SK-N-SH (cell line): Measurements from ENCODE around the gene NUP205. TPM values are rescaled to one million over a fixed set of nuclear protein-coding genes. Genes with fewer than 3 reads are reported as not detected.

ENCODE experiments used
- CTCF ChIA-PET: fragments of 300-600, 350-600 bp; formaldehyde crosslinking; extraction: SDS; loops from one replicate; lab custom pipeline; 2021; lab: Yijun Ruan, JAX
- POLR2A ChIA-PET: fragments of 350-600 bp; sonication (Branson Sonifier 250); formaldehyde crosslinking; extraction: SDS; loops from one replicate; lab custom pipeline; 2020; ENCODE audit warnings: antibody characterized with exemption, inconsistent platforms; lab: Yijun Ruan, JAX
- DNase-seq: peaks from one replicate; pipeline ENCODE4 v3.0.0; 2012
- H2AFZ ChIP-seq: fragments of 200-600 bp; sonication (generic); 2 replicates; pipeline ENCODE4 v1.8.1; 2016; ENCODE audit warnings: antibody characterized with exemption, mild to moderate bottlenecking, low read depth
- H3F3A ChIP-seq: fragments of 200-600 bp; sonication (generic); replicated peaks from 2 replicates; pipeline ENCODE3; 2016; ENCODE audit warnings: antibody characterized with exemption, mild to moderate bottlenecking; ENCODE audit not compliant: insufficient read depth
- H3K27ac ChIP-seq, 2 experiments: fragments of 200-500 bp in 1 of 2; fragments of 200-600 bp in 1 of 2; sonication (Bioruptor generic) in 1 of 2; sonication (generic), shearing (Covaris generic) in 1 of 2; 2 replicates each; pipeline versions ENCODE4 v1.5.1 to v1.6.1; 2014 to 2016; ENCODE audit warnings: low read depth in 2 of 2, inconsistent platforms in 1 of 2, low read length in 1 of 2, mild to moderate bottlenecking in 1 of 2, mixed read lengths in 1 of 2
- H3K27me3 ChIP-seq: fragments of 200-600 bp; sonication (generic), shearing (Covaris generic); 2 replicates; pipeline ENCODE4 v1.6.1; 2016; ENCODE audit warnings: mixed run types; ENCODE audit not compliant: insufficient read depth
- H3K36me3 ChIP-seq, 2 experiments: fragments of 200-500 bp in 1 of 2; fragments of 200-600 bp in 1 of 2; sonication (Bioruptor generic) in 1 of 2; sonication (generic) in 1 of 2; replicated peaks in 1 of 2; 2 replicates each; pipeline versions ENCODE3 to v1.5.1; 2014 to 2016; ENCODE audit warnings: low read length in 1 of 2, mild to moderate bottlenecking in 1 of 2; ENCODE audit not compliant: insufficient read depth in 2 of 2, control insufficient read depth in 1 of 2
- H3K4me1 ChIP-seq, 2 experiments: fragments of 200-500 bp in 1 of 2; fragments of 200-600 bp in 1 of 2; sonication (Bioruptor generic) in 1 of 2; sonication (generic), shearing (Covaris generic) in 1 of 2; 2 replicates each; pipeline versions ENCODE4 v1.5.1 to v1.6.1; 2014 to 2016; ENCODE audit warnings: low read depth in 1 of 2, low read length in 1 of 2, mixed run types in 1 of 2; ENCODE audit not compliant: insufficient read depth in 2 of 2, control insufficient read depth in 1 of 2
- H3K4me2 ChIP-seq: fragments of 200-600 bp; sonication (generic), shearing (Covaris generic); 2 replicates; pipeline ENCODE4 v1.6.1; 2017; ENCODE audit warnings: mixed run types
- H3K4me3 ChIP-seq, 2 experiments: fragments of 200-500 bp in 1 of 2; fragments of 200-600 bp in 1 of 2; sonication (Bioruptor generic) in 1 of 2; sonication (generic), shearing (Covaris generic) in 1 of 2; 2 replicates each; pipeline versions ENCODE4 v1.5.1 to v1.8.1; 2014 to 2016; ENCODE audit warnings: low read depth in 2 of 2, inconsistent platforms in 1 of 2, low read length in 1 of 2, mild to moderate bottlenecking in 1 of 2, mixed read lengths in 1 of 2, moderate library complexity in 1 of 2
- H3K79me2 ChIP-seq: fragments of 200-600 bp; sonication (generic); 2 replicates; pipeline ENCODE4 v1.8.1; 2017; ENCODE audit warnings: mild to moderate bottlenecking; ENCODE audit not compliant: insufficient read depth
- H3K9ac ChIP-seq: fragments of 200-600 bp; sonication (generic); 2 replicates; pipeline ENCODE4 v1.6.1; 2017; ENCODE audit warnings: mixed run types
- H3K9me2 ChIP-seq: fragments of 200-600 bp; sonication (generic); 2 replicates; pipeline ENCODE4 v1.6.1; 2017; ENCODE audit warnings: mixed run types
- H3K9me3 ChIP-seq: fragments of 200-600 bp; sonication (generic); 2 replicates; pipeline ENCODE4 v1.6.1; 2017; ENCODE audit warnings: mixed run types, mild to moderate bottlenecking, moderate library complexity
- H4K20me1 ChIP-seq: fragments of 200-600 bp; sonication (generic); 2 replicates; pipeline ENCODE4 v1.6.1; 2017; ENCODE audit warnings: mild to moderate bottlenecking, mixed run types; ENCODE audit not compliant: insufficient read depth
- CHD2 ChIP-seq: fragments of 150-350 bp; IDR thresholded peaks from 2 replicates; pipeline ENCODE4 v1.6.1; 2018; ENCODE audit warnings: low read length; ENCODE audit not compliant: partially characterized antibody
- ELF1 ChIP-seq: IDR thresholded peaks from 2 replicates; pipeline ENCODE4 v1.4.0; 2012
- EP300 ChIP-seq, 2 experiments: IDR thresholded peaks; 2 replicates each; pipeline versions ENCODE4 v1.4.0 to v1.6.1; 2012; ENCODE audit warnings: borderline replicate concordance in 1 of 2, low read depth in 1 of 2, low read length in 1 of 2
- EZH2phosphoT487 ChIP-seq: fragments of 200-600 bp; sonication (generic); IDR thresholded peaks from 2 replicates; pipeline ENCODE4 v1.6.1; 2017; ENCODE audit warnings: low read depth, mixed run types, mild to moderate bottlenecking, antibody characterized with exemption, moderate library complexity, borderline replicate concordance
- FOXM1 ChIP-seq: IDR thresholded peaks from 2 replicates; pipeline ENCODE4 v1.4.0; 2012; ENCODE audit warnings: low read depth, mild to moderate bottlenecking
- GABPA ChIP-seq: IDR thresholded peaks from 2 replicates; pipeline ENCODE4 v1.4.0; 2012; ENCODE audit warnings: low read depth, mild to moderate bottlenecking
- GATA2 ChIP-seq: sonication (generic); formaldehyde crosslinking; IDR thresholded peaks from 2 replicates; pipeline ENCODE4 v1.5.0; 2020; ENCODE audit warnings: mild to moderate bottlenecking, missing genetic modification reagents
- JUND ChIP-seq: IDR thresholded peaks from 2 replicates; pipeline ENCODE4 v1.4.0; 2012
- MEF2A ChIP-seq: IDR thresholded peaks from 2 replicates; pipeline ENCODE4 v1.4.0; 2012; ENCODE audit warnings: low read depth, borderline replicate concordance
- MXI1 ChIP-seq: IDR thresholded peaks from 2 replicates; pipeline ENCODE4 v1.6.1; 2012; ENCODE audit warnings: mild to moderate bottlenecking, low read depth, low read length, improper control_type of control experiment
- NFIC ChIP-seq: IDR thresholded peaks from 2 replicates; pipeline ENCODE4 v1.4.0; 2012; ENCODE audit warnings: borderline replicate concordance
- NRF1 ChIP-seq: IDR thresholded peaks from 2 replicates; pipeline ENCODE4 v1.6.1; 2012; ENCODE audit warnings: low read depth, mild to moderate bottlenecking, low read length
- POLR2AphosphoS5 ChIP-seq: IDR thresholded peaks from 2 replicates; pipeline ENCODE4 v1.6.1; 2012; ENCODE audit warnings: low read depth, low read length
- RAD21 ChIP-seq: IDR thresholded peaks from 2 replicates; pipeline ENCODE4 v1.6.1; 2012; ENCODE audit warnings: mild to moderate bottlenecking, low read length
- RCOR1 ChIP-seq: fragments of 150-350 bp; IDR thresholded peaks from 2 replicates; pipeline ENCODE4 v1.6.1; 2017; ENCODE audit warnings: antibody characterized with exemption, low read length
- RFX5 ChIP-seq: IDR thresholded peaks from 2 replicates; pipeline ENCODE4 v1.6.1; 2012; ENCODE audit warnings: mild to moderate bottlenecking, improper control_type of control experiment, low read length
- RXRA ChIP-seq: IDR thresholded peaks from 2 replicates; pipeline ENCODE4 v1.4.0; 2012; ENCODE audit warnings: low read depth, mild to moderate bottlenecking, borderline replicate concordance
- SIN3A ChIP-seq: IDR thresholded peaks from 2 replicates; pipeline ENCODE4 v1.6.1; 2012; ENCODE audit warnings: low read depth, mild to moderate bottlenecking, low read length, moderate library complexity, borderline replicate concordance
- SMC3 ChIP-seq: IDR thresholded peaks from 2 replicates; pipeline ENCODE4 v1.6.1; 2012; ENCODE audit warnings: low read depth, low read length, improper control_type of control experiment
- TCF12 ChIP-seq: IDR thresholded peaks from 2 replicates; pipeline ENCODE4 v1.4.0; 2012
- TEAD4 ChIP-seq: IDR thresholded peaks from 2 replicates; pipeline ENCODE4 v1.4.0; 2012; ENCODE audit warnings: mild to moderate bottlenecking, borderline replicate concordance; ENCODE audit not compliant: insufficient read depth
- WGBS: methylation state at CpG from one replicate; pipeline ENCODE4 v1.1.6; 2017; ENCODE audit warnings: low lambda C conversion rate; 5-methylcytosine and 5-hydroxymethylcytosine counted together
- polyA plus RNA-seq, 3 experiments: library from polyadenylated mRNA; depleted of rRNA; stranded (reverse); fragments of >200 nt; gene quantifications; 2 replicates each; pipeline ENCODE4 v1.2.3, GENCODE V29; 2012
- TF ChIP-seq, protein P1 (sequence below): fragments of 200-600 bp; sonication (generic); IDR thresholded peaks from 2 replicates; pipeline ENCODE4 v1.6.1; 2017; ENCODE audit warnings: antibody characterized with exemption, mild to moderate bottlenecking, moderate library complexity
- TF ChIP-seq, protein P2 (sequence below): IDR thresholded peaks from 2 replicates; pipeline ENCODE4; 2012
- TF ChIP-seq, protein P3 (sequence below): IDR thresholded peaks from 2 replicates; pipeline ENCODE4 v1.4.0; 2012; ENCODE audit warnings: low read depth, borderline replicate concordance
- TF ChIP-seq, protein P4 (sequence below): IDR thresholded peaks from 2 replicates; pipeline ENCODE4 v1.6.1; 2012; ENCODE audit warnings: mild to moderate bottlenecking, low read depth, low read length, moderate library complexity
- TF ChIP-seq, protein P5 (sequence below): fragments of 150-350 bp; IDR thresholded peaks from 2 replicates; pipeline ENCODE4 v1.6.1; 2016; ENCODE audit warnings: mild to moderate bottlenecking, low read depth, low read length

Gene NUP205
- polyA plus RNA-seq, 1 of the 3 experiments (the other 2 are of a cell fraction), result 48.2 TPM

DNA sequence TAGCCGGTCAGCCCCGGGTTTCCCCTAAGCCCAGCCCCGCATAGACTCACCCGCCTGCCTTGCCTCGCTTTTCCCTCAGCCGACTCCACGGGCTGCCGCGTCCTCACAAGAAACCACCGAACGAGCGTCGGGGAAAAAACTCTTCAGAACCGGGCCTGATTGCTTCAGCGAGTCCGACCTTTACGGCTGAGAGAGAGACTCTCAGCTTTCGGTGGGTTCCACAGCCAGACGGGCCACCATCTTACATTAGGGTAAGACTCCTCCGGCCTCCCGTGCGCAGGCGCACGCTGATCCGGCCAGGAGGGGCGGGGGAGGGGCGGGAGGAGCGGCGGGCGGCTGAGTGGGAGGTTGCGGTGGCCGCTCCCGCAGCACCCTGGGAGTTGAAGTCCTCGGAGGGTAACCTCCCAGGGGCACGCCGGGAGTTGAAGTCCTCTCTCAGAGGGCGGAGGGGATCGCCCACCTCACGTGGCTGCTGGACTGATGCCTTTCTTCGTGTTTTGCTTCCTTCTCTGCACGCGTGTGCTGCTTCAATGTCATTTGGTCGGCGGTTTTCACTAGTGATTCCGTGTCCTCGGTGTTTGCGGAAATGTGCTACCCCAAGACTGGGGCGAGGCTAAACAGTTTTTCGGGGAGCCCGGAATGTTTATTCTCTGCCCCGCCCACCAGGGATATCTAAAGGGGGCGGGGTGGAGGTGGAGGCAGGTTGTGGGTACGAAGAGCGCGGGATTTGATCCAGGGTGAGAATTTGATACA lies 47.7 kb upstream of the NUP205 start, which contains the start of gene CNOT4:
TSS of gene CNOT4 (minus strand) at position 264 of the 753 bp plus-strand sequence. CDS start 71,771 bp downstream, outside the sequence.
- Histone ChIP-seq H4K20me1 (peaks cover 24% of the 10 kb centered on the region), H3K9me3 (no peaks in the 10 kb centered on the region), H2AFZ (peak within 1 kb of the TSS; percentile 93), H3K36me3 (peaks cover 0 to 2% of the 10 kb centered on the region in 2 experiments), H3K27me3 (no peaks in the 10 kb centered on the region), H3K4me1 (peaks cover 9 to 17% of the 10 kb centered on the region in 2 experiments; a peak in 3 of 4 replicates), H3K9ac (peak within 1 kb of the TSS; percentile 93), H3K79me2 (peaks cover 45% of the 10 kb centered on the region), H3K9me2 (no peaks in the 10 kb centered on the region), H3K4me3 (peak within 1 kb of the TSS; percentile 58 to 87), H3F3A (no peaks in the 10 kb centered on the region), H3K4me2 (peak within 1 kb of the TSS; percentile 86), H3K27ac (peak within 1 kb of the TSS; percentile 90 to 92)
- DNase-seq, result peak; percentile 98
- CTCF ChIA-PET, result interaction anchor here (0.9 to 2.6 kb wide), 14 partner anchors 9 to 236 kb away, joined by 3 to 12 read pairs (median 3); no protein-coding TSS in a partner anchor
- POLR2A ChIA-PET, result interaction anchor here (0.6 kb wide), 1 partner anchor 48 kb away, joined by 3 read pairs; the partner anchor contains the start of gene NUP205
- WGBS, result under 1% methylated on average over 36 of the region's 55 CpGs
- TF ChIP-seq, protein P1, sequence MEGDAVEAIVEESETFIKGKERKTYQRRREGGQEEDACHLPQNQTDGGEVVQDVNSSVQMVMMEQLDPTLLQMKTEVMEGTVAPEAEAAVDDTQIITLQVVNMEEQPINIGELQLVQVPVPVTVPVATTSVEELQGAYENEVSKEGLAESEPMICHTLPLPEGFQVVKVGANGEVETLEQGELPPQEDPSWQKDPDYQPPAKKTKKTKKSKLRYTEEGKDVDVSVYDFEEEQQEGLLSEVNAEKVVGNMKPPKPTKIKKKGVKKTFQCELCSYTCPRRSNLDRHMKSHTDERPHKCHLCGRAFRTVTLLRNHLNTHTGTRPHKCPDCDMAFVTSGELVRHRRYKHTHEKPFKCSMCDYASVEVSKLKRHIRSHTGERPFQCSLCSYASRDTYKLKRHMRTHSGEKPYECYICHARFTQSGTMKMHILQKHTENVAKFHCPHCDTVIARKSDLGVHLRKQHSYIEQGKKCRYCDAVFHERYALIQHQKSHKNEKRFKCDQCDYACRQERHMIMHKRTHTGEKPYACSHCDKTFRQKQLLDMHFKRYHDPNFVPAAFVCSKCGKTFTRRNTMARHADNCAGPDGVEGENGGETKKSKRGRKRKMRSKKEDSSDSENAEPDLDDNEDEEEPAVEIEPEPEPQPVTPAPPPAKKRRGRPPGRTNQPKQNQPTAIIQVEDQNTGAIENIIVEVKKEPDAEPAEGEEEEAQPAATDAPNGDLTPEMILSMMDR, result no peak
- TF ChIP-seq NFIC (no peak; the same call in 1 of the 2 replicates), SIN3A (peak; percentile 76; the same call in 1 of the 2 replicates), EZH2phosphoT487 (no peak), TEAD4 (no peak), EP300 (IDR thresholded peaks at IDR 0.05; ENCODE audit: borderline replicate concordance in 1 of 2, low read depth in 1 of 2, low read length in 1 of 2) (no peak), POLR2AphosphoS5 (peak; percentile 97), SMC3 (no peak), MXI1 (peak; percentile 99), RAD21 (no peak), RXRA (no peak), TCF12 (no peak), GATA2 (CRISPR knock-in tag) (no peak), FOXM1 (no peak), GABPA (peak; percentile 41; the same call in 1 of the 2 replicates), CHD2 (peak; percentile 88), NRF1 (peak; percentile 98), MEF2A (no peak), ELF1 (no peak), RCOR1 (no peak), JUND (no peak), RFX5 (no peak)
- TF ChIP-seq, protein P2, sequence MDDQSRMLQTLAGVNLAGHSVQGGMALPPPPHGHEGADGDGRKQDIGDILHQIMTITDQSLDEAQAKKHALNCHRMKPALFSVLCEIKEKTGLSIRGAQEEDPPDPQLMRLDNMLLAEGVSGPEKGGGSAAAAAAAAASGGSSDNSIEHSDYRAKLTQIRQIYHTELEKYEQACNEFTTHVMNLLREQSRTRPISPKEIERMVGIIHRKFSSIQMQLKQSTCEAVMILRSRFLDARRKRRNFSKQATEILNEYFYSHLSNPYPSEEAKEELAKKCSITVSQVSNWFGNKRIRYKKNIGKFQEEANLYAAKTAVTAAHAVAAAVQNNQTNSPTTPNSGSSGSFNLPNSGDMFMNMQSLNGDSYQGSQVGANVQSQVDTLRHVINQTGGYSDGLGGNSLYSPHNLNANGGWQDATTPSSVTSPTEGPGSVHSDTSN, result no peak; the same call in 1 of the 2 replicates
- TF ChIP-seq, protein P3, sequence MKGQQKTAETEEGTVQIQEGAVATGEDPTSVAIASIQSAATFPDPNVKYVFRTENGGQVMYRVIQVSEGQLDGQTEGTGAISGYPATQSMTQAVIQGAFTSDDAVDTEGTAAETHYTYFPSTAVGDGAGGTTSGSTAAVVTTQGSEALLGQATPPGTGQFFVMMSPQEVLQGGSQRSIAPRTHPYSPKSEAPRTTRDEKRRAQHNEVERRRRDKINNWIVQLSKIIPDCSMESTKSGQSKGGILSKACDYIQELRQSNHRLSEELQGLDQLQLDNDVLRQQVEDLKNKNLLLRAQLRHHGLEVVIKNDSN, result peak; percentile 87
- TF ChIP-seq, protein P4, sequence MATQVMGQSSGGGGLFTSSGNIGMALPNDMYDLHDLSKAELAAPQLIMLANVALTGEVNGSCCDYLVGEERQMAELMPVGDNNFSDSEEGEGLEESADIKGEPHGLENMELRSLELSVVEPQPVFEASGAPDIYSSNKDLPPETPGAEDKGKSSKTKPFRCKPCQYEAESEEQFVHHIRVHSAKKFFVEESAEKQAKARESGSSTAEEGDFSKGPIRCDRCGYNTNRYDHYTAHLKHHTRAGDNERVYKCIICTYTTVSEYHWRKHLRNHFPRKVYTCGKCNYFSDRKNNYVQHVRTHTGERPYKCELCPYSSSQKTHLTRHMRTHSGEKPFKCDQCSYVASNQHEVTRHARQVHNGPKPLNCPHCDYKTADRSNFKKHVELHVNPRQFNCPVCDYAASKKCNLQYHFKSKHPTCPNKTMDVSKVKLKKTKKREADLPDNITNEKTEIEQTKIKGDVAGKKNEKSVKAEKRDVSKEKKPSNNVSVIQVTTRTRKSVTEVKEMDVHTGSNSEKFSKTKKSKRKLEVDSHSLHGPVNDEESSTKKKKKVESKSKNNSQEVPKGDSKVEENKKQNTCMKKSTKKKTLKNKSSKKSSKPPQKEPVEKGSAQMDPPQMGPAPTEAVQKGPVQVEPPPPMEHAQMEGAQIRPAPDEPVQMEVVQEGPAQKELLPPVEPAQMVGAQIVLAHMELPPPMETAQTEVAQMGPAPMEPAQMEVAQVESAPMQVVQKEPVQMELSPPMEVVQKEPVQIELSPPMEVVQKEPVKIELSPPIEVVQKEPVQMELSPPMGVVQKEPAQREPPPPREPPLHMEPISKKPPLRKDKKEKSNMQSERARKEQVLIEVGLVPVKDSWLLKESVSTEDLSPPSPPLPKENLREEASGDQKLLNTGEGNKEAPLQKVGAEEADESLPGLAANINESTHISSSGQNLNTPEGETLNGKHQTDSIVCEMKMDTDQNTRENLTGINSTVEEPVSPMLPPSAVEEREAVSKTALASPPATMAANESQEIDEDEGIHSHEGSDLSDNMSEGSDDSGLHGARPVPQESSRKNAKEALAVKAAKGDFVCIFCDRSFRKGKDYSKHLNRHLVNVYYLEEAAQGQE, result 0 out of 2 replicates have a peak, but pooled peaks have one; percentile 25
- TF ChIP-seq, protein P5, sequence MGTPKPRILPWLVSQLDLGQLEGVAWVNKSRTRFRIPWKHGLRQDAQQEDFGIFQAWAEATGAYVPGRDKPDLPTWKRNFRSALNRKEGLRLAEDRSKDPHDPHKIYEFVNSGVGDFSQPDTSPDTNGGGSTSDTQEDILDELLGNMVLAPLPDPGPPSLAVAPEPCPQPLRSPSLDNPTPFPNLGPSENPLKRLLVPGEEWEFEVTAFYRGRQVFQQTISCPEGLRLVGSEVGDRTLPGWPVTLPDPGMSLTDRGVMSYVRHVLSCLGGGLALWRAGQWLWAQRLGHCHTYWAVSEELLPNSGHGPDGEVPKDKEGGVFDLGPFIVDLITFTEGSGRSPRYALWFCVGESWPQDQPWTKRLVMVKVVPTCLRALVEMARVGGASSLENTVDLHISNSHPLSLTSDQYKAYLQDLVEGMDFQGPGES, result no peak
